Bronchus fibroblast of lung (primary cell): Measurements from ENCODE around the gene WDR74. TPM values are rescaled to one million over a fixed set of nuclear protein-coding genes. Genes with fewer than 3 reads are reported as not detected.

Source experiments
- total RNA-seq: library from RNA; depleted of rRNA; stranded (reverse); fragments of >200 nt; gene quantifications from 2 replicates; pipeline ENCODE4 v1.2.3, GENCODE V29; 2015

The WDR74 gene
- 47.9 and 56.0 TPM in 2 replicates for total RNA-seq

DNA sequence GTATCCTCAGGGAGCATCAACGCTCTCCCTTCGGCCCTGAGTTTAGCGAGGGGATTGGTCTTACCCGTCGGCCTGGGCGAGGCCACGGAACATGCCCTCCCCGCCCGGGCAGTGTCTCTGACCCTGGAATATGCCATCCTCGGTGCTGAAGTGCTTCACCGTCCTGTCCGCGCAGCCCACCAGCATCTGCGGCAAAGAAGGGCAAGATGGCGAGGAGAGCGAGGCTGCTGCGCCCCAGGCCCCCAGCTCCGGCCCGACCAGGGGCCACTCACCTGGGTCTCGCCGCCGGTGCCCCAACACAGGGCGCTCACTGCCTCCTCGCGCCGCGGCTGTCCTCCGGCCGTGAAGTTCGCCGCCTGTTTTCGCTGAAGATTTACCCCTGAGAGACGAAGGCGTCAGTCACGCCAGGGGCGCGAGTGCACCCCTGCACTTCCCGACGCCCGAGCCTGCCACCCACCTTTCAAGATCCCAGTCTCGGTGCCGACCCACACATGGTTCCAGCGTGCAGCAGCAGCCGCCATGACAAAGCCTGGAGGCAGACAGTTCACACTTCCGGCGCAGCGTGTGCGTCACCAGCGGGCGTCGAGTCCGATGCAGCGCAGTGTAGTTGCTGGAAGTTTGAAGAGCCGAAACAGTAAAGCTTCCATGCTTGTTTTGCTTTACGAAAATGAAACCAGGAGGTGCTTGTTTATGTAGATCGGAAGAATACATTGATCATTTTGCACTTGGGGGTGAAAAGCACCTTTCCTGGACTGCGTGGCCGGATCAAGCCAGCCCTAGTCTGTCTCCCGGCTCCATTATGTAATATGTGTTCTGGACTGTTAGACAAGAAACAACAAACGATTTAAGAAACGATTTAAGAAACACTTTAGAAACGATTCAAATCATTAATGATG lies at the start of gene WDR74:
Gene WDR74, minus strand, starts transcription at position 541 of the 896 bp plus-strand sequence. Its CDS starts 20 bp downstream, at position 521.

GRCh38 chr11:62880803-62881578 lies 41.6 kb upstream of the WDR74 start, which contains the start of gene SLC3A2:
Gene SLC3A2, plus strand, starts transcription at chr11:62880896. Its CDS starts 128 bp downstream, at chr11:62881024.

GRCh38 chr11:62832336-62833234 lies 6.8 kb downstream of the WDR74 start, which contains the start of gene TEX54:
Gene TEX54, minus strand, starts transcription at chr11:62832841.

DNA sequence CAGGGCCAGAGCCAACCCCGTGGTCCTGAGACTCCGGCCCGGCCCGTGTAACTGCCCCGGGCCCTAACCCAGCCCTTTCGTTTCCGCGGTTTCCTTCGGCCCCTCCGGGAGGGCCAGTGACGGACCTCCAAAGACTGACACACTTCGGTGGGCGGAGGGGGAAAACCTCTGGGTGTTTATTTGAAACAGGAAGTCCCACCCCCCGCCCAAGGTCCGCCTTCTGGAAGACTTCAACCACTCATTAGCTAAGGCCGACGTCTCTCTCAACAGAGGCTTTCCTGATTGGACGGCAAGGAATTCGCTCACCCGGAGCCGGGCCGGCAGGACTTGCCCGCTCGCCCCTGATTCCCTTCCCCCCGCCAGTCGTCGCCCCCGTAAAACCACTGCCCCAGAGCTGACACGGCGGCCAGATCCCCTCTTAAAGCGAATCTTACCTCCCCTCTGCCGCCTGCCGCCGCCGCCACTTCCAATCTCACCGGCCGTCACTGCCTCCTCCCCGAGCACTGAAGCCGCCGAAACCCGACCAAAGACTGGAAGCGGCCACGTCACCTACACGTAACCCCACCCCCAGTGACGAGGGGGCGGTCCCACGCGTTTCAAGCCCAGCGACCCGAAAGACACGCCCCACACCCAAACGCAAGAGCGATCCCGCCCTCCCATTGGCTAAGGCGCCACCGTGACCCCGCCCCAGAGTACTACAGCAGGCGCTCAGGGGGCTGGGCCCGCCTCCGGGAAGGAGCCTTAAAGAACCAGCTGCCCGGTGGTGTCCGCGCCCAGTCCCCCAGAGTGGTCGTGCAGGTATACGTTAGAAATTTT lies 7.7 kb downstream of the WDR74 start, which contains the start of gene STX5:
Gene STX5, minus strand, starts transcription at position 532 of the 816 bp plus-strand sequence. CDS start 808 bp downstream, outside the sequence.

GRCh38 chr11:62805076-62805892 lies 34.1 kb downstream of the WDR74 start, which contains the start of gene NXF1:
Gene NXF1, minus strand, starts transcription at chr11:62805440. Its CDS starts 84 bp downstream, at chr11:62805356.

DNA sequence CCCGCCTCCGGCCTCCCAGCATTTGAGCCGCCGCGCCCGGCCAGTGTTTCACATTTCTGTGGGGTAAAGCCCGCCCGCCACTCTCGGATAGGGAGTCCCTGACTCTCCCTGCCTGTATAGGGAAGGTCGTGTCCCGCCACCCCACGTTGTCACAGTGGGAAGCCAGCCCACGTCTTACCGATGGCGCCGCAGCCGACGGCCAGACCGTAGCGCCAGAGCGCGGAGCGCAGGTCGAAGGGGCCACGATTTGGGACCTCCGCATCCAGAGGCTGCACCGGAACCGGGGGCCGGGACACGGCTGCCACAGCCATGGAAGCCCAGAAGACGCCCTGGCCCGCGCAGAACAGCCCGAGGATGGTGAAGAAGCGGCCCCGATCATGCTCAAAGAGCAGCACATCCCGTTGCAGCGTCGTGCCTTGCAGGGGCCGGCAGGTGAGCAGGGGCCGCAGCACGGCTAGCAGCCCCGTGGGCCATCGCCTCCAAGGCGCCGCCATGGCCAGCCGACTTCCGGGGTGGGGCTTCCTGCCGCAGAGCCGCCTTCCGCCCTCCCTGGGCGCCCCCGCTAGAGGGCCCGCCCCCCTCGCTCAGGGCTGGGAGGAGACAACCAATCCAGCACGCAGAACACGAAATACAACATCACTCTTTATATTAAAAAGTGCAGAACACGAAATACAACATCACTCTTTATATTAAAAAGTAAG lies 47.7 kb downstream of the WDR74 start, which contains the start of gene TMEM223:
Gene TMEM223, minus strand, starts transcription at position 506 of the 701 bp plus-strand sequence. Its CDS starts 12 bp downstream, at position 494.

DNA sequence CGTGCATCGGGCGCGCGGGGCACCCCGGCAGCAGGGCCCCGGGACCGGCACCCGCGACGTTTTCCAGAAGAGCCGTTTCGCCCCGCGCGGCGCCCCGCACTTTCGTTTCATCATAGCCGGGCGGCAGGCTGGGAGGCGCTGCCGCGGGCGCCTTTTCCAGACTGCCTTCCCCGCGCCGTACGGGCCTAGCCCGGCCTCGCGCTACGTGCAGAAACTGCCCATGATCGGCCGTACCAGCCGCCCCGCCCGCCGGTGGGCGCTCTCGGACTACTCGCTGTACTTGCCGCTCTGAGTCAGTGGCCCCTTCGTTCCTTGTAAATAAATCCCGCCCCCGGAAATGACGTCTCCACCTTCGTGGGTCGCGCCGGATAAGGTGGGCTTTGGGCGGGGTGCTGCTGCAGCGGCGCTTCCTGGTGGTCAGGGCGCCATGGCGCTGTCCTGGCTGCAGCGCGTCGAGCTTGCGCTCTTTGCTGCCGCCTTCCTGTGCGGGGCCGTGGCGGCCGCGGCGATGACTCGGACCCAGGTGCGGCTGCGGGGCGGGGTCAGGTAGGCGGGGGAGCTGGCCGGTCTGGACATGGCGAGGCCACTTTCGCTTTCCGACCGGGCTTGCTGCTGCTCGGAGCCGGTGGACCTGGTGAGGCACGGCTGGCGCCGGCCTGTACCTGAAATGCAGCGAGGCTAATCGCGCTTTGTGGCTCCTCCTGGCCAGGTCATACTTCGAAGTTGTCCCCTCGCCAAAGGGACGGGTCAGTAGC lies 52.2 kb downstream of the WDR74 start, which contains the start of gene TMEM179B:
Gene TMEM179B, plus strand, starts transcription at position 398 of the 755 bp plus-strand sequence. Its CDS starts 30 bp downstream, at position 428.

Other genes starting within 250 kb of the WDR74 start
- gene TUT1, start 248.1 kb downstream of the WDR74 start, total RNA-seq = 8.2 and 9.8 TPM in 2 replicates
- 107 and 108 TPM in 2 replicates for gene MTA2, start 237.7 kb downstream of the WDR74 start, total RNA-seq
- gene EML3, start 226.8 kb downstream of the WDR74 start, total RNA-seq = 15.3 and 21.4 TPM in 2 replicates
- 1.9 and 4.7 TPM in 2 replicates for gene ROM1, start 226.3 kb downstream of the WDR74 start, total RNA-seq
- gene B3GAT3, start 217.6 kb downstream of the WDR74 start, total RNA-seq = 41.5 and 45.9 TPM in 2 replicates
- 203 and 209 TPM in 2 replicates for gene GANAB, start 193.0 kb downstream of the WDR74 start, total RNA-seq
- 21.4 and 22.7 TPM in 2 replicates for gene INTS5, start 186.3 kb downstream of the WDR74 start, total RNA-seq
- 128 and 158 TPM in 2 replicates for gene C11orf98, start 174.4 kb downstream of the WDR74 start, total RNA-seq
- gene CSKMT, start 174.3 kb downstream of the WDR74 start, total RNA-seq = 12.2 and 13.8 TPM in 2 replicates
- gene UQCC3, start 167.9 kb downstream of the WDR74 start, total RNA-seq = 12.1 and 14.3 TPM in 2 replicates
- gene LBHD1, start 167.3 kb downstream of the WDR74 start, total RNA-seq = 4.9 and 9.1 TPM in 2 replicates
- 126 and 148 TPM in 2 replicates for gene UBXN1, start 160.5 kb downstream of the WDR74 start, total RNA-seq
- gene LRRN4CL, start 150.1 kb downstream of the WDR74 start, total RNA-seq = 10.0 and 10.9 TPM in 2 replicates
- gene BSCL2, start 132.2 kb downstream of the WDR74 start, total RNA-seq = 55.0 and 63.4 TPM in 2 replicates
- not detected in 2 replicates for gene GNG3, start 131.9 kb downstream of the WDR74 start, total RNA-seq
- gene HNRNPUL2, start 112.1 kb downstream of the WDR74 start, total RNA-seq = 6.1 and 7.0 TPM in 2 replicates
- gene TTC9C, start 111.1 kb downstream of the WDR74 start, total RNA-seq = 29.6 and 35.1 TPM in 2 replicates
- 9.4 and 10.7 TPM in 2 replicates for gene ZBTB3, start 85.4 kb downstream of the WDR74 start, total RNA-seq
- gene POLR2G, start 78.0 kb downstream of the WDR74 start, total RNA-seq = 157 and 185 TPM in 2 replicates
- 17.7 and 22.0 TPM in 2 replicates for gene TAF6L, start 68.2 kb downstream of the WDR74 start, total RNA-seq
- gene TMEM179B, start 52.2 kb downstream of the WDR74 start, total RNA-seq = 57.7 and 59.3 TPM in 2 replicates
- gene TMEM223, start 47.6 kb downstream of the WDR74 start, total RNA-seq = 40.3 and 41.2 TPM in 2 replicates
- gene NXF1, start 34.1 kb downstream of the WDR74 start, total RNA-seq = 20.5 and 26.0 TPM in 2 replicates
- gene STX5, start 7.5 kb downstream of the WDR74 start, total RNA-seq = 43.2 and 45.8 TPM in 2 replicates
- not detected in 2 replicates for gene TEX54, start 6.7 kb downstream of the WDR74 start, total RNA-seq
- gene SLC3A2, start 41.3 kb upstream of the WDR74 start, total RNA-seq = 168 and 174 TPM in 2 replicates
- not detected in 2 replicates for gene CHRM1, start 81.8 kb upstream of the WDR74 start, total RNA-seq
- not detected in 2 replicates for gene SLC22A6, start 145.4 kb upstream of the WDR74 start, total RNA-seq
- not detected in 2 replicates for gene SLC22A8, start 176.3 kb upstream of the WDR74 start, total RNA-seq